Psoas muscle (tissue), 8 donors: ENCODE results near the gene PITPNC1. TPM values are rescaled to one million over a fixed set of nuclear protein-coding genes. Genes with fewer than 3 reads are reported as not detected.

Source experiments
- ATAC-seq, 4 donors: fragments of 200-7000 bp; cut with Tn5 transposase; one replicate each; pipeline ENCODE4 v1.9.1; 2020; ENCODE audit warnings: moderate library complexity in 3 of 4, mild to moderate bottlenecking in 2 of 4
- DNase-seq, 2 donors: peaks; one replicate each; pipeline ENCODE4 v3.0.0-alpha.2; 2020
- H3K27ac ChIP-seq: fragments of 200-600 bp; one replicate; pipeline ENCODE4 v1.8.0; 2022
- H3K27me3 ChIP-seq, 3 donors: fragments of 200-600 bp in 1 of 3; one replicate each; pipeline versions ENCODE4 v1.6.1 to v1.8.0; 2013 to 2022; ENCODE audit warnings: low read length in 2 of 3, mild to moderate bottlenecking in 2 of 3, moderate library complexity in 1 of 3; ENCODE audit not compliant: insufficient read depth in 3 of 3
- H3K36me3 ChIP-seq, 2 donors: fragments of 200-600 bp in 1 of 2; one replicate each; pipeline versions ENCODE4 v1.6.1 to v1.8.0; 2013 to 2022; ENCODE audit warnings: low read depth in 1 of 2, mild to moderate bottlenecking in 1 of 2, moderate library complexity in 1 of 2; ENCODE audit not compliant: insufficient read depth in 1 of 2
- H3K4me1 ChIP-seq: fragments of 200-600 bp; one replicate; pipeline ENCODE4 v1.8.0; 2022
- H3K4me3 ChIP-seq: fragments of 200-600 bp; one replicate; pipeline ENCODE4 v1.8.0; 2022; ENCODE audit warnings: mild to moderate bottlenecking
- H3K9me3 ChIP-seq: fragments of 200-600 bp; one replicate; pipeline ENCODE4 v1.8.0; 2022
- CTCF ChIP-seq: fragments of 200-600 bp; IDR thresholded peaks from one replicate; pipeline ENCODE4 v1.8.0; 2022; ENCODE audit warnings: antibody characterized with exemption
- WGBS, 3 donors: extraction: QIAGEN DNeasy Blood & Tissue Kit; methylation state at CpG; one replicate each; pipeline versions ENCODE4 v1.1.6 to v1.1.7; 2013; 5-methylcytosine and 5-hydroxymethylcytosine counted together
- intact Hi-C, 2 donors: fragments of 100-400 bp; cut with DNase I; formaldehyde crosslinking; loops; one replicate each; pipeline versions ENCODE4 v1.11.0 to v1.14.2; 2022
- polyA plus RNA-seq, 3 donors: library from polyadenylated mRNA; stranded (reverse); fragments of 200-250 nt; gene quantifications; one replicate each; pipeline ENCODE4 v1.2.3, GENCODE V29; 2013
- total RNA-seq, 4 donors: library from RNA; stranded (reverse); fragmentation: NEBNext Ultra II Directional in 2 of 4; extraction: Animal tissue kit (Norgen Biotek cat#: 25700) in 2 of 4; gene quantifications; one replicate each; pipeline versions ENCODE4 v1.2.1 to v1.2.4, GENCODE V29; 2021 to 2023
- donor health status: healthy with polysubstance abuse.
- donor health status: DM: no; HTN: no; CAD: no; lungs with moderate emphysema.
- donor health status: Bipolar disorder and iron deficiency.
- donor health status: healthy.
- donor health status: DM: yes; HTN: yes; CAD: no.
- donor health status: DM: no; HTN: no; CAD: no.
- donor health status: DM: no; HTN: no; CAD: no.
- donor health status: DM: yes; HTN: yes; CAD: no.

PITPNC1 gene
- total and polyA plus RNA-seq, 7 donors = 4.4 to 54.7 (median 6.6) TPM

DNA sequence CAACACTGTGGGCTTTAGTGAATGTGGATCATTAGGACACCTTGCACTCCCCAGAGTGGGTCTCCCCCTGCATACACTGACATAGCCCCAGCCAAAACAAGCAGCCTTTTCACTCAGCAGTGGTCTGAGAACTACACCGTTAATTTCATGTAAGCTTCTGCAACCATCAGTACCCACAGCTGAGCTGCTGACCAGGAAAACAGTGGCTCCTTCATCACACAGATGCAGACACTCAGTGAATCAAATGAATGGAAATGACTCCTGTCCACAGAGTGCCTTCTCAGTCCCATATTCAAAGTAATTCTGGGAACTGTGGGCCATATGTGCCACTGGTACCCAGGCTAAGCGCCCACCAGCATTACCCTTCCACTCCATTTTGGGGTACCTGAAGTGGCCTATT is 301.3 kb downstream of the PITPNC1 start:
- Histone ChIP-seq H3K36me3 (no peaks in the 10 kb centered on the region), H3K27me3 (no peaks in the 10 kb centered on the region), H3K4me1 (no peaks in the 10 kb centered on the region), H3K9me3 (no peaks in the 10 kb centered on the region), H3K27ac (no peak overlapping the region), H3K4me3 (no peak overlapping the region)
- ATAC-seq = no peak
- intact Hi-C loops = no loop called here
- 90 to 100% (median 91%) methylated on average over 2 of the region's 2 CpGs for WGBS, 3 donors
- no peak for DNase-seq
- TF ChIP-seq CTCF = no peak

GRCh38 chr17:67679225-67679624 is 302.1 kb downstream of the PITPNC1 start:
- no peak for DNase-seq
- Histone ChIP-seq H3K9me3 (no peaks in the 10 kb centered on the region), H3K27ac (no peak overlapping the region), H3K36me3 (no peaks in the 10 kb centered on the region), H3K4me1 (no peaks in the 10 kb centered on the region), H3K27me3 (no peaks in the 10 kb centered on the region), H3K4me3 (no peak overlapping the region)
- intact Hi-C loops = no loop called here
- ATAC-seq = no peak
- WGBS, 3 donors = 97 to 98% (median 98%) methylated on average over 2 of the region's 2 CpGs
- no peak for TF ChIP-seq CTCF

GRCh38 chr17:67679721-67680120 is 302.6 kb downstream of the PITPNC1 start:
- intact Hi-C loops = loop anchor here in 1 of 2 donors (10.0 kb wide), 1 partner anchor 205 kb away; no protein-coding TSS in a partner anchor
- 92 to 96% (median 92%) methylated on average over 6 of the region's 6 CpGs for whole genome bisulfite sequencing, 3 donors
- no peaks in the 10 kb centered on the region for H3K4me1 ChIP-seq
- DNase-seq = no peak
- no peak for TF ChIP-seq CTCF
- ATAC-seq = no peak
- H3K4me3 ChIP-seq = no peak overlapping the region
- no peaks in the 10 kb centered on the region for H3K27me3 ChIP-seq
- H3K27ac ChIP-seq = no peak overlapping the region
- no peaks in the 10 kb centered on the region for H3K36me3 ChIP-seq
- H3K9me3 ChIP-seq = no peaks in the 10 kb centered on the region

GRCh38 chr17:67680445-67681224 is 303.6 kb downstream of the PITPNC1 start:
- intact Hi-C loops = loop anchor here in 1 of 2 donors (10.0 kb wide), 1 partner anchor 206 kb away; no protein-coding TSS in a partner anchor
- ATAC-seq (no peak), DNase-seq (no peak)
- Histone ChIP-seq H3K9me3 (no peaks in the 10 kb centered on the region), H3K36me3 (no peaks in the 10 kb centered on the region), H3K27me3 (no peaks in the 10 kb centered on the region), H3K4me1 (no peaks in the 10 kb centered on the region), H3K4me3 (no peak overlapping the region), H3K27ac (no peak overlapping the region)
- TF ChIP-seq CTCF = no peak
- 93 to 94% (median 94%) methylated on average over 7 to 8 of the region's 8 CpGs for WGBS, 3 donors

GRCh38 chr17:67682196-67682595 is 305.1 kb downstream of the PITPNC1 start:
- no peak overlapping the region for H3K4me3 ChIP-seq
- H3K36me3 ChIP-seq = no peaks in the 10 kb centered on the region
- 52 to 64% (median 61%) methylated on average over 2 of the region's 2 CpGs for WGBS, 3 donors
- H3K9me3 ChIP-seq = no peaks in the 10 kb centered on the region
- no peak for DNase-seq
- ATAC-seq = no peak
- intact Hi-C loops = loop anchor here in 1 of 2 donors (10.0 kb wide), 1 partner anchor 207 kb away; no protein-coding TSS in a partner anchor
- no peak overlapping the region for H3K27ac ChIP-seq
- TF ChIP-seq CTCF = no peak
- no peaks in the 10 kb centered on the region for H3K27me3 ChIP-seq
- no peaks in the 10 kb centered on the region for H3K4me1 ChIP-seq
